GM12891 (cell line): Measurements from ENCODE around the gene NDUFA8.

Experiments
- POLR2A ChIP-seq: IDR thresholded peaks from 2 replicates; pipeline ENCODE4 v1.6.1; 2011; ENCODE audit warnings: low read depth, low read length, control low read depth
- POLR2AphosphoS5 ChIP-seq: IDR thresholded peaks from 2 replicates; pipeline ENCODE4 v1.6.1; 2011; ENCODE audit warnings: low read depth, low read length, control low read depth
- TAF1 ChIP-seq: IDR thresholded peaks from 2 replicates; pipeline ENCODE4 v1.6.1; 2011; ENCODE audit warnings: low read depth, low read length, control low read depth

DNA sequence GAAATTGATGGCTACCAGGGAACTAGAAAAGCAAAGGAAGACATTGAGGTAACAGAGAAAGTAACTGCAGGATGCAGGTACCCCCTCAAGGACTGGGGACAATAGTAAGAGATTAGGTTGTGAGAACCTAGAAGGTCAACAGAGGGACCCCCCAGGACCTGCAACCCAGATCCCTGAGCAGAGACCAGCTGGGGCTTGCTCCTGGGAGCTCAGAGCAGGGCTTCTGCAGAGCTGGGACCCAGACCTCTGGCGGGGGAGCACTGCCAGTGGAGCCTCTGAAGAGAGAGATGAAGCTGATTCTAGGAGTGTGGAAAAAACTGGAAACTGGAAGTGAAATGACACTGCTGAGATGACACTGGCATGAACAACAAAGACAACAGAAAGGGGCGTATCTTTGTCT, 17.3 kb upstream of the NDUFA8 start:
- no peak for TF ChIP-seq POLR2A
- no peak for TF ChIP-seq POLR2AphosphoS5
- no peak for TF ChIP-seq TAF1
